ENCODE results near the gene AARS1.

DNA sequence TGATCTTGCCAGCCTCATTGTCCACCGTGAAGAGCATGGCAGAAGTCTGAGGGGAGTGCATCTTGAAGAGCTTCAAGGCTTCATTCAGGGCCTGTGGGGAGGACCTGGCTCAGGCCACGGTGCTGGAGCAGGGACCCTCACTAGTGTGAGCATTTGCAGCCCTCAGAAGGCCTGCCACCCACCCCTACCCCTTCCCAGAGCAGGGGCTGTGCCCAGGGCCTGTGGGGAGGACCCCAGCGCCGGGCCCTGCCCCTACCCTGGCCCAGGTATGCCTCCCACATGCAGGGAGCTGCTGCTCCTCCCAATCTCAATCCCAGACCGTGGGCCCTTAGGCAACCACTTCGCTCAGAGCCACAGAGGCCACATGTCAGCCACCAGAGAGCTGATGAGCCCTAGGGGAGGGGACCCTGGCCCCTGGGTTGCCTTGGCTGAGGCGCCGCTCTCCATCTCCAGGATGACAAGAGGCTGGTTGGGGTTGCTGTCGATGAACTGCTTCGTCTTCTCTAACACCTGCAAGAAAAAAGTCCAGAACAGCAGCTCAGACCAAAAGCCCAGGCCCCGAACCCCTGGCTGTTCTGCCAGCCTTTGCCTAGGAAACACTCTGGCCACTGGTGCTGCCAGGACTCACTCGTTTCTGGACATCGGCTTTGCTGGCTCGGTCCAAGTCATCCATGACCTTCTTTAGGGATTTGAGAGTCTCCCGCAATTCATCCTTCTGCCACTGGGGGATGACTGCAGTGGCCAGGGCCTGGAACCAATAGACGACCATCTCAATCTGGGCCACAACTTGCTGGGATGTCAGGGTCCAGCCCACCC, 35.8 kb downstream of the AARS1 start:
- TF ChIP-seq SUZ12 (IDR thresholded peaks at IDR 0.05; ENCODE audit: extremely low read depth, insufficient read depth, insufficient read length) = no peak
- no peak for TF ChIP-seq ZNF274 (IDR thresholded peaks at IDR 0.05; ENCODE audit: low read depth, low read length)

Measured in NT2/D1 (cell line).